HG02970 (cell line): Measurements from ENCODE around the gene SEMG2.

Experiments
- ATAC-seq: cut with Tn5 transposase; IDR thresholded peaks from one replicate; pipeline ENCODE4 v1.9.1; 2021; ENCODE audit warnings: mild to moderate bottlenecking, moderate library complexity, moderate number of reproducible peaks; ENCODE audit not compliant: unreplicated experiment, low FRiP score

The SEMG2 gene, protein sequence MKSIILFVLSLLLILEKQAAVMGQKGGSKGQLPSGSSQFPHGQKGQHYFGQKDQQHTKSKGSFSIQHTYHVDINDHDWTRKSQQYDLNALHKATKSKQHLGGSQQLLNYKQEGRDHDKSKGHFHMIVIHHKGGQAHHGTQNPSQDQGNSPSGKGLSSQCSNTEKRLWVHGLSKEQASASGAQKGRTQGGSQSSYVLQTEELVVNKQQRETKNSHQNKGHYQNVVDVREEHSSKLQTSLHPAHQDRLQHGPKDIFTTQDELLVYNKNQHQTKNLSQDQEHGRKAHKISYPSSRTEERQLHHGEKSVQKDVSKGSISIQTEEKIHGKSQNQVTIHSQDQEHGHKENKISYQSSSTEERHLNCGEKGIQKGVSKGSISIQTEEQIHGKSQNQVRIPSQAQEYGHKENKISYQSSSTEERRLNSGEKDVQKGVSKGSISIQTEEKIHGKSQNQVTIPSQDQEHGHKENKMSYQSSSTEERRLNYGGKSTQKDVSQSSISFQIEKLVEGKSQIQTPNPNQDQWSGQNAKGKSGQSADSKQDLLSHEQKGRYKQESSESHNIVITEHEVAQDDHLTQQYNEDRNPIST

DNA sequence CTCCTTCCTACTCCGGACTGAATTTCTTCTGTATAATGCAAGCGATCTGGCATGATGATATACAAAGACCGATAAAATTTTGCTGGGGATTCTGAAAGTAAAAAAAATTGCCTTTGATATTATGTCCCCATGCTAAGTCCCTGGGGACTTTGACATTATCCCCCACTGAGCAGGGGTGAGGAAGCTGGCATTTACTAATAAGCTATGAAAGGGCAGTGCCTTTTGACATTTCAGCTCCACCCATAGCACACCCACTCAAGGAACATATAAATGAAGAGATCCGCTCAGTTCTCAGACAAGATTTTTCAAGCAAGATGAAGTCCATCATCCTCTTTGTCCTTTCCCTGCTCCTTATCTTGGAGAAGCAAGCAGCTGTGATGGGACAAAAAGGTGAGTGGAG is at the start of gene SEMG2:
Gene SEMG2 (plus strand): TSS at position 298 of the 400 bp plus-strand sequence. CDS start 17 bp downstream, at position 315.
- ATAC-seq: no peak

DNA sequence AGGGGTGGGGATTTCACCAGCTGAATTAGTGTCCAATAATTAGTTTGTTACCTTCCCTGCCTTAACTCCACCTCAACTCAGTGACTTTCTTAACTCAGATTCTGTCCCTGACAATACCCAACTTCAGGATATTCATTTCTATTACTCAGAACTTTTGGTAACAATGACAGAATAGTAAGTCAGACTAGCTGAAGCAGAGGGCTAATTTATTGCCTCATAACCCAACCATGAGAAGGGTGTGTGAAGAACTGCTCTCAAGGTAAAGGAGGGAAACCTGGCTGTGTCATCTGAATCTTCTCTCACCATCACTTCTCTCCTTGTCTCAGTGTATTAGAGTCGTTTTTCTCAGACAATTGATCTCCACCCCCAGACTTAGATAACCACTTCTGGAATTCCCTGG is 47.7 kb upstream of the SEMG2 start:
- ATAC-seq: no peak

DNA sequence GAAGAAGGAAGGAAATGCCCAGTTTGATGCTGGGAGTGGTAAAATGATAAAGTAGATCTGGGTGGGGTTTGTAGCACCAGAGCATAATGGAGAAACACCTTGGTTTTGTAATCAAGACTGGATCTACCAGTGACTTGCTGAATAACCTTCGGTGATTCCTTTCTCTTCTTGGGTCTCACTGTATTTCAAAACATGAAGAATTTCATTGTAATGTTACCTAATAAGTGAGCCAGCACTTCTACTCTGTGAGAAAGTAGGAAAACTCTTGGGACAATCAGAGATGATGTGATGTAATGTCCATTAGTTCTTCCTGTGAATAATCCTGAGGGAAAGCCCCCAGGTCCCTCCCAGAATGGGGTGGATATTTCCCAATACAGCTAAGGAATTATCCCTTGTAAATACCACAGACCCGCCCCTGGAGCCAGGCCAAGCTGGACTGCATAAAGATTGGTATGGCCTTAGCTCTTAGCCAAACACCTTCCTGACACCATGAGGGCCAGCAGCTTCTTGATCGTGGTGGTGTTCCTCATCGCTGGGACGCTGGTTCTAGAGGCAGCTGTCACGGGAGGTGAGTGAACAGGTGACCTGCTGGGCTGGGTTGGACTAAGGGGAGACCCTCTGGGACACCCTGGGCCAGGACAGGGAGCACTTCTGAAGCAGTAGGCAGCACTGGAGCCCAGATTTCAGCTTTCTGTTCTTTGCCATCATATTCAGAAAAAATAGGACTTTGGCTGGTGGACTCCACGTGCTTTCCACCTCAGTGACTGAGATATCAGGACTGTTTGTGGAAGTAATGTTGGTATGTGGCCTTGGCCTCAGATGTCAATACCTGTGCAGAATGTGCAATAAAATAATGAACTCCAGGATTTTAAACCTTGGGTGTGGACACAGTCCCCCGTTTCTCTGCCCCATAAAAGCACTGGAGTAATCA is 46.5 kb upstream of the SEMG2 start, which contains the start of gene PI3:
Gene PI3 (plus strand): TSS at position 469 of the 931 bp plus-strand sequence. CDS start 21 bp downstream, at position 490.
- no peak for ATAC-seq

DNA sequence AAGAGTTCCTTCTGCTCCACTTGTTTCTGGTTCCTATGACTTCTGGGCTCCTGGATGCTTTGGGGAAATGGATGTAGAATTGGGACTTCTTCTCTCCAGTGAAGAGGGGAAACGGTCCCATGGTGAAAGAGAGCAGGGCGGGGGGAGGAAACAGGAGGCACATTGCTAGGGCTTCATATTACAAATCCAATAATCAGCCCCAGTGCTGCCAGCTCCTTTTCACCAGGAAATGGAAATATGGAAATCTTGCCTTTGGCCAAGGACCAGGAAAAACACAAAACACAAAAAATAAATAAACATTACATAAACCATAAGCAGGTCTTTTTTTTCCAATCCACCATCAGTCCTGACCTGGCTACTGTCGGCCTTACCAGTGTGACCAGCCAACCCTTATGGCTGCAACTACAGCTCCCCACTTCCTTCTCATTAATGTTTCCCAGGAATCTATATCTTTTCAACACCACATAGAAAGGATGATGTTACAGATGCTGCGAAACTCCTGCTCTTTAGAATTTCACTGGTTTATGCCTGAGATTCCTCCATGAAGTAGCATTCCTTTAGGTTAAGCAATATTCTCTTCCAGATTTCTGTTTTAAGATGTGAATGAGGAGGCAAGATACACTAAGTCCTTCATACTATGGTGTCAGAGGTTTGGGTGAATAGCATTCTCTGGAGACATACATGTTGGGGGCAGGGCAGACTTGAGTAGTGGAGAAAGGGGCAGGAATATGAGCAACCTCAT is 44.5 kb upstream of the SEMG2 start:
- ATAC-seq: no peak

DNA sequence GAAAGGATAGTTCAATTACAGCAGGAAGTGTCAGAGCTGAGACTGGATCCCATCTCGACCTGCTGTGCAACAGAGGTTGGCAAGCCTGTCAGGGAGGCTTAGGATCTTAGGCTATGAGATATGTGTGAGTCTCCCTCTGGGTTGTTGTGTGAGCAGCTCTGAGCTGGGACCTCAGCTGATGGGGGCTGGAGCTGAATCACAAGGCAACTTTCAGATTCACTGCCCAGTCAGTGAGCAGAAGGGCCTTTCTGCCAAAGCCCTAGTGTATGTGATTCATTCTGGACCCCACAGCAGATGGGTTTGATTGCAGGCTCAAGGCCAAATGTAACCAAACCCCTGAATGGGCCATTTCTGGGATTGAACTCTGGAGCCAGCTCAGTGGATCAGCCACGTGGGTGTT is 42.0 kb upstream of the SEMG2 start:
- no peak for ATAC-seq

DNA sequence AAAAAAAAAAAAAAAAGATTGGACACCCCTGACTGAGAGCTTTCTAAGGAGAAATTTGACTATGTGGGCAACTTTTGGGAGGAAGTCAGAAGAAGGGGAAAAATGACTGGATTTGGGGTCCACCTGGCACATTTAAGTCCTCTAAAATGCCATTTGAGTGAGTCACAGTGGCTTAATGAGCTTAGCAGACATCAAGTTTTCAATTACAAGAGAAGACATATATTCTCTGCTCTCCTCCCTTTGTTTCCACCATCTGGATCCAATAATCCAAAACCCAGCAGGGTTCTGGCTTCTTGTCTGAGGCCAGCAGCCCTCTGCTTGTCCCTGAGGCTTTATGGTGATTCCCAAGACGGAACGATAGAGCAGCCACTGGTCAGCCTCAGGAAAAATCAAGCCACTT is 39.5 kb upstream of the SEMG2 start:
- no peak for ATAC-seq

DNA sequence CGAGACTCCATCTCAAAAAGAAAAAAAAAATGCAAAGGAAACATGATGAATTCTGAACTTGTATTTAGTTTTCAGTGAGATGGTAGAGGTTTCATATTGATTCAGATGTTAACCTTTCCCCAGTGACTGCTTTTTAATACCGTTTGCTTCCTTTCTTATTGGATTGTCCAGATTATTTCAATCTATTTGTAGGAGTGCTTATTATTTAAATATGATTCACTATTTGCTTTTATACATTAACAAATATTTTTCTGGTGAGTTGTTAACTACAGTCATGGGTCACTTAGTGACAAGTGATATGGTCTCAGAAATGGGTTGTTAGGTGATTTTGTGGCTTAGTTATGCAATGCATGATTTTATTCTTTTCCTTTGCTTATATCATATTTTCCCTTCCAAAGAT is 38.1 kb upstream of the SEMG2 start:
- no peak for ATAC-seq

DNA sequence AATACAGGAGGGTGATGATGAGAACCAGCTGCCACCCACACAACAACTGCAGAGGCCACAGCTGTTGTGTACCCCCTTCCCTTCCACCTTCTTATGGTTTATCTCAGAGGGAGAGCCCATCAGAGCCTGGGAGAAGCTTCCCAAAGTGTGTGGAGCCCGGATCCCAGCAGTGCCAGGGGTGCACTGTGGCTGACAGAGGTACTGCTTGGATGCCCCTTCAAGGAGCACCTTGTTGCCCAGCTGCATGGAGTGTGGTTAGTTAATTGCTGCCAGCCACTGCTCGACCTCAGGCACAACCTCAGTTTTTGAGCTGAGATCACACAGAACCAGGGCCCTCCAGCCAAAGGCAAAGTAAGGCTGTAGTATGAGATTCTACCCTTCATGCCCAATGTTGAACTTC is 33.5 kb upstream of the SEMG2 start:
- no peak for ATAC-seq

DNA sequence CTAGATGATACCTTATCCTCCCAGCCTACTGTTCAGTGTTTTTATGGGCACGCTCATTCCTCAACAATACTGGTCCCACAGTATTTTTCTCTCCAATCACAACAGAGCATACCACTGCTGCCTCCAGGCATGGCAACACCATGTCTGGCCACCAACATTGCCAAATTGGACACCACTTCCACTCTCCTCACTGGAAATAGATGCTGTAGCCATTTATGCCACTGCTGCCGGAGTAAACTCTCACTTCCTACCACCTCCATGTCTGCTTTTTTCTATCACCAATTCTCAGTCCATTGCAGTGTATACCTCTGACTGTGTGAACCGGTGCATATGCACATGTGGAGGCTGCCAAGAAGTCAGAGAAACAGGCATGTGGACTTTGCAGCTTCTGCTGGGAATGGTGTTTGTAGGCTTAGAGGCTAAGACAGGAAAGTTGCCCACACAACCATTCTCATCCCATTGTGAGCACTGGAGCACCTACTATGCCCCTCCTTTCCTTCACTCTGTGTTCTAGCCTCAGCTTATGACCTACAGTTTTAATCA is 32.0 kb upstream of the SEMG2 start:
- ATAC-seq: no peak

DNA sequence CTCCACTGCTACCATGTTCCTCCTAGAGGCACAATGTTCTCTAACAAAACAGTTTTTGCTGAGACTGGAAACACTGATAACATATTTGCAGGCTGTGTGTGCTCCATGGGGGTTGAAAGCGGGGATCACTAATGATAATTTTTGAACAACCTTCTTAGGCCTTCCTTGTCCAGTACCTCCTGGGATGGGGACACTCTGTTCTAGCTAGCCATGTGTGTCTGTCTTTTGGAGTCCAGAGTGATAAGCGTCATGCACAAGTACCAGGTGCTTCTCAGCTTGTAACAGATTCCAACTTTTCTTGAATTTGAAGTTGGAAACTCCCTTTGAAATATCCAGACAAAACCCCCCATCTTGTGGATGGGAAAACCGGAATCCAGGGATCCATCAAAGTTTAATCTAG is 31.3 kb upstream of the SEMG2 start:
- no peak for ATAC-seq

DNA sequence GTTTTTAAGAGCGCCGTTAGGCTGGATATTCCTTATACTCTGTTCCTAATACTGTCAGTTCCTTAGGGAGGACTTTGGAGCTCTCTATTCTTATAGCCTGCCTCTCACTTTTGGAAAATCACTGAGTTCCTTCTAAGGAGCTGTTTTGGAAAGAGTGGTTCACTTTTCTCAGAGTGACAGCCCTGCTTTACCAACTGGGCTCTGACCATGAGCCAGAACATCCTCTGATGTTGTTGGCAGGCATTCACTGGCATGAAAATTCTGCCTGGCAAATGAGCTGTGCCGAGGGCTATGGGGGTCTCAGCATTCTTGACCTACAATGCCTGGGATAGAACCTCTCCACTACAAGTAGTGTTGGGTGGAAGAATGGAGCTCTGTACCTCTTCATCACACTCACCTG is 29.2 kb upstream of the SEMG2 start:
- no peak for ATAC-seq

DNA sequence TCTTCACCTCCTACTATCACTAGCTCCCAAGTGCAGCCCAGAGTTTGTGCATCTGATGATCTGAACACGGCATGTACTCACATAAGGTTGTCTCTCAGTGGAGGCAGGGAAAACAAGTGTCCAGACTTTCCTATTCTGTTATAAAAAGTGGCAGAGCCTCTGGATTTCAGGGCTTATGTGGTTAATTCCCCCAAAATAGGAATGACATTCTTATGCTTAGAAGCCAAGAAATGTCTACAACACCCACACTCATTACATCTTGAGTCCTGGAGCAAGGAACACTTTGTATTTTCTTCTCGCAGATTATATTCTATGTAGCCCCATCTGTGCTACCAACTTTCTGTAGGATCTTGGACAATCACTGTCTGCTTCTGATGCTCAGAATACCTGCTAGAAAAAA is 27.8 kb upstream of the SEMG2 start:
- ATAC-seq: no peak

DNA sequence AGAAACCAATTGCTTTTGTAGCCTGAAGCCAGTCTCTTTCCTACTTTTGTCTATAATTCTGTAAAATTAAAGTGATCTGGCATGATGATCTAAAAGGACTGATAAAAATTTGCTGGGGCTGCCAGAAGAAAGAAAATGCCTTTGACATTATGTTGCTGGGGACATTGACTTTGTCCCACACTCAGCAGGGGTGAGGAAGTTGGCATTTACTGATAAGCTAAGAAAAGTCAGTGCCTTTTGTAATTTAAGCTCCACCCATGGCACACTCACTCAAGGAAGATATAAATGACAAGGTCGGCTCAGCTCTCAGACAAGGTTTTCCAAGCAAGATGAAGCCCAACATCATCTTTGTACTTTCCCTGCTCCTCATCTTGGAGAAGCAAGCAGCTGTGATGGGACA is 14.4 kb upstream of the SEMG2 start, which contains the start of gene SEMG1:
Gene SEMG1 (plus strand): TSS at position 309 of the 400 bp plus-strand sequence. CDS start 21 bp downstream, at position 330.
- ATAC-seq: no peak

DNA sequence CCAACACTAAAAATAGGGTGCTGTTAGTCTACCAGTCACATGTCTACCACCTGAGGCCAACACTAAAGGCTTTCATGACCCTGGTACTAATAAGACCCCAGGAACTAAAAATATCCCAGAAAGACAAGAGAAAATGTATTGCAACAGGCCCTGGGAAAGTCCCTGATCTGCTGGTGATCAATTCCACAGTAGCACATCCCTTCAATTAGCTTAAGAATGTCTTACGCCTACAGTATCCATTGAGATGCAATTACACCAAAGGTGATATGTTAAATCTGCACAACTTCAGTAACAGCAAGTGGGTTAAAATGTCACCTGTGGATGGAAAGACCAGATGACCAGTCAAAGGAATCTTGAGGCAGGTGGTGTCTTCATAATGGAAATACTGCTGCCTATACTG is 11.2 kb upstream of the SEMG2 start:
- no peak for ATAC-seq

DNA sequence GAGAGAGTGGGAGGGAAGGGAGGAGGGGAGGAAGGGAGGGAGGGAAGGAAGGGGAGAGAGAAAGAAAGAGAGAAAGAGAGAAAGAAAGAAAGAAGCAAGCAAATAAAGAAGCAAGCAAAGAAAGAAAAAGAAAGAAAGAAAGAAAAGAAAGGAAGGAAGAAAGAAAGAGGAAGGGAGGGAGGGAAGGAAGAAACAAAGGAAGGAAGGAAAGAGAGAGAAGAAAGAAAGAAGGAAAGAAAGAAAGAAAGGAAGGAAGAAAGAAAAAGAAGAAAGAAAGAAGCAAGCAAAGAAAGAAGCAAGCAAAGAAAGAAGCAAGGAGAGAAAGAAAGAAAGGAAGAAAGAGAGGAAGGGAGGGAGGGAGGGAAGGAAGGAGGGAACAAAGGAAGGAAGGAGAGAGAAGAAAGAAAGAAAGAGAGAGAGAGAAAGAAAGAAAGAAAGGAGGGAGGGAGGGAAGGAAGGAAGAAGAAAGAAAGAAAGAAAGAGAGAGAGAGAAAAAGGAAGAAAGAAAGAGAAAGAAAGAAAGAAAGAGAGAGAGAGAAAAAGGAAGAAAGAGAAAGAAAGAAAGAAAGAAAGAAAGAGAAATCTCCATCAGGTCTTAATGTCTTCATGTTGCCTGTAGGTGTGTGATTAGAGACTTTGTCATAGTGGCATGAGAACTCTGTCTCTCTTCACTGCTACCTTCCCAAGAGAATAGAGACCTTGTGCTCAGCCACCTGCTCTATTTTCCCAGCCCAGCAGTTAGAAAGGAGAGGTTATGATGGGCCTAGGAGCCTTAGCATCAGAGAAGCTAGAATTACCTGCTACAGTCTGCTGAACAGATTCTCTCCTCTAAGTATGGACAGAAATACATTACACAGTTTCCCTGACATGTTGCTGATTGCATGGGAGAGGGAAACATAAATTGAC is 9.4 kb upstream of the SEMG2 start:
- ATAC-seq: no peak

DNA sequence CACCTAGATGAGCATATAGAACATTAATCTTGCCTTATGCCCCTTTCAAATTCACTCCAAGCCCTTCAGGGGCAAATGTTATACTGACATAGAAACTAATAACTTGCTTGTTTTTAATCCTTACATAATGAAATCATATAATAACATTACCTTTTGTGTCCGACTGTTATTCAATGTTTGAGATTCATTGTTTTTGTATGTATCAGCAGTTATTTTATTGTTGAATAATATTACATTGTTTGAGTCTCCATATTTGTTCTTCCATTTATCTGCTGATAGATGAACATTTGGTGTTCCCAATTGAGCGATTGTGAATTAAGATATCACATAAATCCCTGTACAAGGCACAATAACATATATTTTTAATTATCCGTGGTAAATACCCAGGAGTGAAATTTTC is 8.3 kb upstream of the SEMG2 start:
- ATAC-seq: no peak

DNA sequence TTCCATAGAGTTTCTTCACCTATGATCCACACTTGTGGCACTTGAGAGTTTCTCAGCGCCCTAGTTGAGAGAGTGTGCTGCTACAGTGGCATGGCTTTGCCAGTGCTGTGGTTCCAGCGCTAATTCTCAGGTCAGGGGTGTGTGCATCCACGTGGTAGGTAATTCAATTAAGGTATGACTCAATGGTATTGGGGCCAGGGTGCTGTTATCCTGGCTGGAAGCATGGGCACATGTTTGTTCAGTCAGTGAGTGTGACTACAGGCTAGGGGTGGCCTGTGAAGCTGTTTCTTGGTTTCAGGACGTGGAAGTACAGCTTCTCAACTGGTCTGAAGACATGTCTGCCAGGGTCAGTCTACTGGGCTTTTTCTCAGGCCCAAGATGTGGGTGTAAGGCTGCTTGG is 3.0 kb upstream of the SEMG2 start:
- ATAC-seq: no peak

DNA sequence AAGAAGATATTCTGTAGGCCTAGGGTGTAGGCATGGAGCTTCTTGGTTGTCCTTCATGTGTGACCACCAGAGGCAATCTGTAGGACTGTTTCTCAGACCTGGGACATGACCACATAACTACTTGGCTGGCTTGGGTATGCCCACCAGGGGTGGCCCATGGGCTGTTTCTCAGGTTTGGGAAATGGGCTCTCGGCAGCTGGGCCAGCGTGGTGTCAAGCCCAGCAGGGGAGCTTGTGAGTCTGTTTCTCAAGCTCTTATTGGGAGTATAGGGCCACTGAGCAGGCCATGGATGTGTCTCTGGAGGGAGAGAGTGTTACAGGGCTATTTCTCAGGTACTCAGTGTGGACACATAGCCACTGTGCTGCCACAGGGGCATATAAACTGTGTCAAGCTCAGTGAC is 2.5 kb upstream of the SEMG2 start:
- no peak for ATAC-seq

DNA sequence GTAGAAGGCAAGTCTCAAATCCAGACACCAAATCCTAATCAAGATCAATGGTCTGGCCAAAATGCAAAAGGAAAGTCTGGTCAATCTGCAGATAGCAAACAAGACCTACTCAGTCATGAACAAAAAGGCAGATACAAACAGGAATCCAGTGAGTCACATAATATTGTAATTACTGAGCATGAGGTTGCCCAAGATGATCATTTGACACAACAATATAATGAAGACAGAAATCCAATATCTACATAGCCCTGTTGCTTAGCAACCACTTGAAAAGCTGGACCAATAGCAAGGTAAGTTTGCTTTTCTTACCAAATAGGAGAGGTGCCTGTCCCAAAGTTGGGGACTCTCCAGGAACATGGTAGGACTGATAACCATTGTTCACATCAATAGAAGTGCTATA is 2.0 kb downstream of the SEMG2 start:
- ATAC-seq: no peak
